MM.1S (cell line): ENCODE results near the gene HMGA1.

Source experiments
- CTCF ChIP-seq: fragments of 300-600 bp; sonication (generic); IDR thresholded peaks from 2 replicates; pipeline ENCODE4 v1.5.1; 2016; ENCODE audit warnings: antibody characterized with exemption, low read length, mixed read lengths
- EZH2 ChIP-seq: fragments of 300-600 bp; sonication (generic); optimal IDR thresholded peaks from 2 replicates; pipeline ENCODE3; 2017; ENCODE audit warnings: low read depth, mild to moderate bottlenecking, antibody characterized with exemption, low read length, mixed read lengths
- EZH2phosphoT487 ChIP-seq: fragments of 300-600 bp; sonication (generic); IDR thresholded peaks from 2 replicates; pipeline ENCODE4 v1.6.1; 2018; ENCODE audit warnings: antibody characterized with exemption, low read length

GRCh38 chr6:34227761-34228421, 8.8 kb upstream of the HMGA1 start:
- TF ChIP-seq CTCF (no peak), EZH2phosphoT487 (no peak), EZH2 (no peak)
